Breast epithelium (tissue), 3 donors: ENCODE measurements around the gene MTUS2.

Experiments used
- POLR2AphosphoS5 ChIP-seq, 3 donors: sonication (generic); formaldehyde crosslinking; IDR thresholded peaks; one replicate each; pipeline ENCODE4 v1.6.1; 2017; ENCODE audit warnings: antibody characterized with exemption in 3 of 3
- TF ChIP-seq, protein P1 (sequence below), 3 donors: fragments of 450-650 bp; IDR thresholded peaks; one replicate each; pipeline ENCODE4 v1.5.1; 2016 to 2017; ENCODE audit warnings: antibody characterized with exemption in 3 of 3, mild to moderate bottlenecking in 3 of 3, moderate library complexity in 3 of 3

DNA sequence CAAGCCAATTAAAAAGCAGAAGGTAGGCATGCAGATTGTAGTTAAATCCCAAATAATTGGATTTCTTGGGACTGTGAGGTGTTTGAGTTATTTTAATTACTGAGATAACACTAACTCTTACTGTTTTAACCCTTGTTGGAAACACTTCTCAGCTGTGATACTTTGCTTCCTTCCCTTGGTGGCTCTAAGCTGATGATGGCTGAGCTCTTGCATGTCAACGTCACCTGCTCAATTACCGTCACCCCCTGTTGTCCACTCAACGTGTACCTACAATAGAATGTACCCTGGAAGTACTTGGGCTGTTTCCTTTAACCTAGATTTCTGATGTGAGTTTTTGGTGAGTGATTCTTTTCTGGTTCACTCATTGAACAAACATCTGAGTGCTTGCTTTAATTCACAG lies 471.9 kb downstream of the MTUS2 start:
- TF ChIP-seq, protein P1, sequence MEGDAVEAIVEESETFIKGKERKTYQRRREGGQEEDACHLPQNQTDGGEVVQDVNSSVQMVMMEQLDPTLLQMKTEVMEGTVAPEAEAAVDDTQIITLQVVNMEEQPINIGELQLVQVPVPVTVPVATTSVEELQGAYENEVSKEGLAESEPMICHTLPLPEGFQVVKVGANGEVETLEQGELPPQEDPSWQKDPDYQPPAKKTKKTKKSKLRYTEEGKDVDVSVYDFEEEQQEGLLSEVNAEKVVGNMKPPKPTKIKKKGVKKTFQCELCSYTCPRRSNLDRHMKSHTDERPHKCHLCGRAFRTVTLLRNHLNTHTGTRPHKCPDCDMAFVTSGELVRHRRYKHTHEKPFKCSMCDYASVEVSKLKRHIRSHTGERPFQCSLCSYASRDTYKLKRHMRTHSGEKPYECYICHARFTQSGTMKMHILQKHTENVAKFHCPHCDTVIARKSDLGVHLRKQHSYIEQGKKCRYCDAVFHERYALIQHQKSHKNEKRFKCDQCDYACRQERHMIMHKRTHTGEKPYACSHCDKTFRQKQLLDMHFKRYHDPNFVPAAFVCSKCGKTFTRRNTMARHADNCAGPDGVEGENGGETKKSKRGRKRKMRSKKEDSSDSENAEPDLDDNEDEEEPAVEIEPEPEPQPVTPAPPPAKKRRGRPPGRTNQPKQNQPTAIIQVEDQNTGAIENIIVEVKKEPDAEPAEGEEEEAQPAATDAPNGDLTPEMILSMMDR (IDR thresholded peaks at IDR 0.05): no peak
- TF ChIP-seq POLR2AphosphoS5 (IDR thresholded peaks at IDR 0.05): no peak
